Measurements from ENCODE around the gene SLC12A5. TPM values are rescaled to one million over a fixed set of nuclear protein-coding genes. Genes with fewer than 3 reads are reported as not detected.

The SLC12A5 gene
- total RNA-seq, 6 experiments from 2014 or later, result 0.32 to 0.91 (median 0.64) TPM; not detected in 3

DNA sequence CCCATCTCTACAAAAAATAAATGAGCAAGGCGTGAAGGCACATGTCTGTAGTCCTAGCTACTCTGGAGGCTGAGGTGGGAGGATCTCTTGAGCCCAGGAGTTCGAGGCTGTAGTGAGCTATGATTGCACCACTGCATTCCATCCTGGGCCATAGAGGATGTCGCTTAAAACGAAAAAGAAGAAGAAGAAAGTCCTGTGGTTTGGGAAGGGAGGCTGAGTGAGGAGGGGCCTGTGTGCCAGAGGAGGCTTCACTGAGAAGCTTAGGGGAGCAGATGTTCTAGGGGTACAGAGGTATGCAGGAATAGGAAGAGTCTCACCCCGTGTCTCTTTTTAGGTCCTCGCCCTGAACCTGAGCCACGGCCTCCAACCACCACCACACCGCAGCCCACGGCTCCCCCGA lies 16.1 kb upstream of the SLC12A5 start:
- DNase-seq, result no peak
- H3K27ac ChIP-seq, result no peak overlapping the region
- H3K4me1 ChIP-seq, result peaks cover 0 to 11% (median 5%) of the 10 kb centered on the region in 4 donors
- intact Hi-C loops (cut with DNase I), result loop anchor here in 1 of 2 donors (10.0 kb wide), 1 partner anchor 82 kb away; no protein-coding TSS in a partner anchor
- ATAC-seq, result no peak
- TF ChIP-seq POLR2A (IDR thresholded peaks at IDR 0.05), result no peak
- TF ChIP-seq, protein P1, sequence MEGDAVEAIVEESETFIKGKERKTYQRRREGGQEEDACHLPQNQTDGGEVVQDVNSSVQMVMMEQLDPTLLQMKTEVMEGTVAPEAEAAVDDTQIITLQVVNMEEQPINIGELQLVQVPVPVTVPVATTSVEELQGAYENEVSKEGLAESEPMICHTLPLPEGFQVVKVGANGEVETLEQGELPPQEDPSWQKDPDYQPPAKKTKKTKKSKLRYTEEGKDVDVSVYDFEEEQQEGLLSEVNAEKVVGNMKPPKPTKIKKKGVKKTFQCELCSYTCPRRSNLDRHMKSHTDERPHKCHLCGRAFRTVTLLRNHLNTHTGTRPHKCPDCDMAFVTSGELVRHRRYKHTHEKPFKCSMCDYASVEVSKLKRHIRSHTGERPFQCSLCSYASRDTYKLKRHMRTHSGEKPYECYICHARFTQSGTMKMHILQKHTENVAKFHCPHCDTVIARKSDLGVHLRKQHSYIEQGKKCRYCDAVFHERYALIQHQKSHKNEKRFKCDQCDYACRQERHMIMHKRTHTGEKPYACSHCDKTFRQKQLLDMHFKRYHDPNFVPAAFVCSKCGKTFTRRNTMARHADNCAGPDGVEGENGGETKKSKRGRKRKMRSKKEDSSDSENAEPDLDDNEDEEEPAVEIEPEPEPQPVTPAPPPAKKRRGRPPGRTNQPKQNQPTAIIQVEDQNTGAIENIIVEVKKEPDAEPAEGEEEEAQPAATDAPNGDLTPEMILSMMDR (IDR thresholded peaks at IDR 0.05), result no peak
- no peaks in the 10 kb centered on the region for H3K9me3 ChIP-seq
- H3K36me3 ChIP-seq, result no peaks in the 10 kb centered on the region
- WGBS (ENCODE audit: insufficient coverage, low coverage, low lambda C conversion rate, missing lambda C conversion rate), result 48% methylated on average over 6 of the region's 10 CpGs
- H3K4me3 ChIP-seq, result no peak overlapping the region
- peaks cover 0 to 5% of the 10 kb centered on the region in 2 donors for H3K27me3 ChIP-seq

DNA sequence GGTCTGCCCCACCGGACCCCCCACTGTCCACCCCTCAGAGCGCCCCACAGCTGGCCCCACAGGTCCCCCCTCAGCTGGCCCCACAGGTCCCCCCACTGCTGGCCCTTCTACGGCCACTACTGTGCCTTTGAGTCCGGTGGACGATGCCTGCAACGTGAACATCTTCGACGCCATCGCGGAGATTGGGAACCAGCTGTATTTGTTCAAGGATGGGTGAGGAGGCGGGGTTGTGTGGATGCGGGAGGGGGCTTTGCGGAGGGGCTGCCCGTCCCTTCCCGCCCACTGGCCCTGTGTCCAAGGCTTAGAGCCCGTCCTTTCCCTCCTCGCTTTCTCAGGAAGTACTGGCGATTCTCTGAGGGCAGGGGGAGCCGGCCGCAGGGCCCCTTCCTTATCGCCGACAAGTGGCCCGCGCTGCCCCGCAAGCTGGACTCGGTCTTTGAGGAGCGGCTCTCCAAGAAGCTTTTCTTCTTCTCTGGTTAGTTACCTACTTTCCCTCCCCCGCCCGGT lies 15.6 kb upstream of the SLC12A5 start:
- H3K36me3 ChIP-seq, result no peaks in the 10 kb centered on the region
- H3K9me3 ChIP-seq, result no peaks in the 10 kb centered on the region
- peaks cover 0 to 5% of the 10 kb centered on the region in 2 donors for H3K27me3 ChIP-seq
- TF ChIP-seq, protein P1 (IDR thresholded peaks at IDR 0.05), result no peak
- TF ChIP-seq POLR2A (IDR thresholded peaks at IDR 0.05), result no peak
- WGBS (ENCODE audit: insufficient coverage, low coverage, low lambda C conversion rate, missing lambda C conversion rate), result 14% methylated on average over 19 of the region's 29 CpGs
- no peak for ATAC-seq
- intact Hi-C loops (cut with DNase I), result loop anchor here in 1 of 2 donors (10.0 kb wide), 1 partner anchor 81 kb away; no protein-coding TSS in a partner anchor
- H3K4me1 ChIP-seq, result peaks cover 0 to 11% (median 5%) of the 10 kb centered on the region in 4 donors
- H3K27ac ChIP-seq, result no peak overlapping the region
- no peak for DNase-seq
- no peak overlapping the region for H3K4me3 ChIP-seq

DNA sequence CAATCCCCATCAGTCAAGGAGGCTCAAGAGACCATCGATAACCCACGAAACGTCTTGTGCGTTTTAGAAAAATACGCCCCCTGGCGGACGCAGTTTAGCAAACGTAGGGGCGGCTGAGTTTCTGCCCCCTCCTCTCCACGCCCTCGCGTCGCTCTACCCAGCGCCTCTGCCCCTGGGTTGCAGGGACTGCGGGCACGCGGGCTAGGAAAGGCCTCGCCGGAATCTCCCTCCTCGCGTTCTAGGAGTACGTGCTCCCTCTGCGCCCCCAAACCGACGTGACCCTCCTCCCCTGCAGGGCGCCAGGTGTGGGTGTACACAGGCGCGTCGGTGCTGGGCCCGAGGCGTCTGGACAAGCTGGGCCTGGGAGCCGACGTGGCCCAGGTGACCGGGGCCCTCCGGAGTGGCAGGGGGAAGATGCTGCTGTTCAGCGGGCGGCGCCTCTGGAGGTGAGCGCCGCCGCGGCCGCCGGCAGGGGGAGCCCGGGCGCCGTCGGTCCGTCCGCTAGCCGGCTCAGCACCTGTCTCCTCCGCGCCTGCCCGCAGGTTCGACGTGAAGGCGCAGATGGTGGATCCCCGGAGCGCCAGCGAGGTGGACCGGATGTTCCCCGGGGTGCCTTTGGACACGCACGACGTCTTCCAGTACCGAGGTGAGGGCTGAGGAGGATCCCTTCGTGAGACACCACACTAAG lies 15.0 kb upstream of the SLC12A5 start:
- Histone ChIP-seq H3K9me3 (no peaks in the 10 kb centered on the region), H3K27ac (no peak overlapping the region), H3K36me3 (no peaks in the 10 kb centered on the region), H3K4me3 (no peak overlapping the region), H3K4me1 (peaks cover 0 to 11% (median 5%) of the 10 kb centered on the region in 4 donors), H3K27me3 (peaks cover 0 to 5% of the 10 kb centered on the region in 2 donors)
- 2% methylated on average over 24 of the region's 67 CpGs for WGBS (ENCODE audit: insufficient coverage, low coverage, low lambda C conversion rate, missing lambda C conversion rate)
- no peak for TF ChIP-seq POLR2A (IDR thresholded peaks at IDR 0.05)
- TF ChIP-seq, protein P1 (IDR thresholded peaks at IDR 0.05), result peak; percentile 67 to 83 (median 75)
- ATAC-seq, result peak; percentile 83 to 93 (median 88)
- peak in 2 of 3 donors; percentile 66 to 74 for DNase-seq
- intact Hi-C loops (cut with DNase I), result loop anchor here in 1 of 2 donors (10.0 kb wide), 1 partner anchor 81 kb away; no protein-coding TSS in a partner anchor

DNA sequence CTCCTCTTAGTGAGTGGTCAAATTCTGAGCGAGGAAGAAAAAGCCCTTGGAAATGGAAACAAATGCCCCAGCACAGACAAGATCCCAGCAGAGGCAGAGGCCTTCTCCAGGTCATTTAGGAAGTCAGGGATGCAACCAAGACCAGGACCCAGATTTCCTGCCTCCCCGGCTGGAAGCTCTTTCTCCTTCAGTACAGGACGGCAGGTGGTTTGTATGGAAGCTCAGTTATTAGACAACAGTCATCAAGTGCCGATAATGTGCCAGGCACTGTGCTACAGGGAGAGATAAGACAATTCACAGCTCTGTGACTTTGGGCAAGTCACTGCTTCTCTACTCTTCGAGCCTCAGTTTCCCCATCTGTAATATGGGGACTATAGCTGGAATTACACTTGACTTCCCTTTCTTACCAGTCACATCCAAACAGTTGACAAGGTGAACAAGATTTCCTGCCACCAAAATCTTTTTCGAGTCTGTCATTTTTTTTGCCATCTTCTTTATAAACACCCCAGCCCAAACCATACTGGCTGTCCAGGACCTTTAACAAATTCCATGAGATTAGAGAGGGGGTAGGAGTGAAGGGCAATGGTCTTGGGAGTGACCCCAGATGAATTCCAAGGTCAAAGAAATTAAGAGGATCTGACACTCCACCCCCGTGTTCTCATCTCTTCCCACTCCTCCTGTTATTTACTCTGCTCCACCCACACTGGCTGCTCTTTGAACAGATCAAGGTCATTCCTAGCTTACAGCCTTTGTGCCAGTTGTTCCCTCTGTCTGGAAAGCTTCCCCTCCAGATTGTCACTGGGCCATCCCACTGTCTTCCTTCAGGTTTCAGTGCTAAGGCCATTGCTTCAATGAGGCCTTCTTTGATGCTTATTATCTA lies 14.3 kb upstream of the SLC12A5 start:
- DNase-seq (no peak), ATAC-seq (peak; percentile 41 to 79 (median 64))
- WGBS (ENCODE audit: insufficient coverage, low coverage, low lambda C conversion rate, missing lambda C conversion rate), result 34% methylated on average over 4 of the region's 7 CpGs
- Histone ChIP-seq H3K27ac (no peak overlapping the region), H3K9me3 (no peaks in the 10 kb centered on the region), H3K4me1 (peaks cover 0 to 11% (median 5%) of the 10 kb centered on the region in 4 donors), H3K27me3 (peaks cover 0 to 5% of the 10 kb centered on the region in 2 donors), H3K36me3 (no peaks in the 10 kb centered on the region), H3K4me3 (no peak overlapping the region)
- TF ChIP-seq, protein P1 (IDR thresholded peaks at IDR 0.05), result no peak
- TF ChIP-seq POLR2A (IDR thresholded peaks at IDR 0.05), result no peak
- intact Hi-C loops (cut with DNase I), result loop anchor here in 1 of 2 donors (10.0 kb wide), 1 partner anchor 80 kb away; no protein-coding TSS in a partner anchor

All from right lobe of liver (tissue), 6 donors.